ENCODE measurements around the gene BTBD19. TPM values are rescaled to one million over a fixed set of nuclear protein-coding genes. Genes with fewer than 3 reads are reported as not detected.
"Not testable (repeated sequence)": the region's sequence is repeated elsewhere in the genome, so short reads cannot be mapped to it uniquely, and the experiment has no call there.

Gene BTBD19
- total RNA-seq, 1 donor from 2014 or later, result 22.6 TPM

DNA sequence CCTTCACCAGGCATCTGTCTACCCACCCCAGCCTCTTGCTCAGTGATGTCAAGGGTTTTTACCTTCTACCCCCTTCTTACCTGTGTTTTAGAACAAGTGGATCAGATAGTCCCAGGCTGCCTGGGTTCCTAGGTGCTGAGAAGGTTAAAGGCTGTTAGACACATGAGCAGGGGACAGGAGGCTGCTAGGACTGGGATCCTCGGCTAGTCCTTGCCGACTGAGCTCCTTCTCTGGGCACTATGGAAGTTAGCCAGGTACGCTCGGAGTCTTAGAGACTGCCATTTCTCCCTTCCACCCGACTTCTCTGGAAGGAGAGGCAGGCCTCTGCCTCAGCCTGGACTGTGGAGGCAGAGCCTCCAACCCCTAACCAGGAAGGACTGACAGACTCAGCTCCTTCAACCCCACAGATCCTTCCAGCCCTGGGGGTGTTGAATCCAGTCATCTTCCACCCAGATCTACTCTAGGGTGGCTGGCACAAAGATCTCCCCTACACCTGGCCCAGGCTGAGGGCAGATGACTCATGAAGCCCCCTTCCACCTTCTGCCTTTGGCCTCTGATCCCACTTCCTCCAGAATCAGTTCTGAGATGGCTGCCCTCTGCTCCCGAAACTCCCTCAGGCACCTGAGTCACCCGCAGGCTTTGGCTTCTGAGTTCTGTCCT, 1.5 kb upstream of the BTBD19 start, which contains the start of gene DYNLT4:
Gene DYNLT4 (minus strand): TSS at position 648 of the 660 bp plus-strand sequence. CDS start 683 bp downstream, outside the sequence.
- Mint-ChIP-seq H3K4me1 (ENCODE audit: low read depth) (peaks cover 87% of the 10 kb centered on the region), H3K36me3 (ENCODE audit: low read depth) (peaks cover 59% of the 10 kb centered on the region), H3K4me3 (peak within 1 kb of the TSS; percentile 68), H3K9me3 (no peaks in the 10 kb centered on the region), H3K27ac (peak within 1 kb of the TSS; percentile 99), H3K27me3 (ENCODE audit: insufficient read depth) (no peaks in the 10 kb centered on the region)
- intact Hi-C loops (cut with micrococcal nuclease), result loop anchor here (5.0 to 10.0 kb wide), 4 partner anchors 685 to 835 kb away; partner anchors contain the start of genes ATP6V0B, DPH2, NASP and PRDX1
- DNase-seq (ENCODE audit: low spot score), result no peak

DNA sequence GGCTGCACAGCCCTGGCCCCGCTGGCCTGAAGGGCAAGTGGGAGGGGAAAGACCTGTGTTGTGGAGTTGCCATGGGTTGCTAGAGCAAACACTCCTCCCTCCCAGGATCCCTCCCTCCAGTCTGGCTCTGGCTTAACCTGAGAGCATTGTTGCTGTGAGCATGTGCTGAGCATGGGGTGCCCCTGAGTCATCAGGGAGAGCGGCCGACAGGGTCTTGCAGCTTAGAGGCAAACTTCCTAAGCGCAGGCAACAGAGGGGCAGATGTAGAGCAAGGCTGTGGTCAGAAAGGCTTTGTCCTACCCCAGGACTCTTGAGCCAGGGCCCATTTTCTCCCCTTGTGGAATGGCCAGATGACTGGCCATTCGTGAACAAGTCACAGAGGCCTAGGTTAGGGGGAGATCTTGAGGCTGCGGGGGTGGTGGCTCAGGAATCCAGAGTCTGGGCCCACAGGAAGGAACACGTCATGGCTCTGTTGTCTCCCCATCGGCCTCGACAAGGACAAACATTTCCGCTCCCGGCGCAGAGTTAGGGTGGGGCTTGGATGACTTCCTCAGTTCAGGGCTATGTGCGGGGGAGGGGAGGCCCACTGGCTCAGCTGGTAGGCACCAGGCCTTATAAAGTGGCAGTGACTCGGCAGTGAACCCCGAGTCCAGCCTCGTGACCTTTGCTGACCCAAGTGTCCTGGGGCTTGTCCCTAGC, 810 bp upstream of the BTBD19 start:
- Mint-ChIP-seq H3K27ac (peak overlapping the region; percentile 99), H3K4me1 (ENCODE audit: low read depth) (peaks cover 89% of the 10 kb centered on the region)

GRCh38 chr1:44808938-44809917, 905 bp downstream of the BTBD19 start:
- Mint-ChIP-seq H3K4me1 (ENCODE audit: low read depth) (peaks cover 83% of the 10 kb centered on the region), H3K27ac (peak overlapping the region; percentile 99), H3K9me3 (no peaks in the 10 kb centered on the region), H3K4me3 (peak overlapping the region; percentile 68), H3K27me3 (ENCODE audit: insufficient read depth) (no peaks in the 10 kb centered on the region), H3K36me3 (ENCODE audit: low read depth) (peaks cover 49% of the 10 kb centered on the region)
- peak; percentile 85 for DNase-seq (ENCODE audit: low spot score)
- intact Hi-C loops (cut with micrococcal nuclease), result loop anchor here (1.0 to 10.0 kb wide), 10 partner anchors 8 to 837 kb away; partner anchors contain the start of genes ARMH1, ATP6V0B, DPH2 and NASP

More for the DNA sequence above, 810 bp upstream of the BTBD19 start:
- Mint-ChIP-seq H3K4me3 (peak overlapping the region; percentile 68), H3K27me3 (ENCODE audit: insufficient read depth) (no peaks in the 10 kb centered on the region), H3K36me3 (ENCODE audit: low read depth) (peaks cover 58% of the 10 kb centered on the region), H3K9me3 (no peaks in the 10 kb centered on the region)
- intact Hi-C loops (cut with micrococcal nuclease), result loop anchor here (2.0 to 10.0 kb wide), 6 partner anchors 33 to 835 kb away; partner anchors contain the start of genes ARMH1, ATP6V0B, DPH2 and NASP
- peak; percentile 84 for DNase-seq (ENCODE audit: low spot score)

DNA sequence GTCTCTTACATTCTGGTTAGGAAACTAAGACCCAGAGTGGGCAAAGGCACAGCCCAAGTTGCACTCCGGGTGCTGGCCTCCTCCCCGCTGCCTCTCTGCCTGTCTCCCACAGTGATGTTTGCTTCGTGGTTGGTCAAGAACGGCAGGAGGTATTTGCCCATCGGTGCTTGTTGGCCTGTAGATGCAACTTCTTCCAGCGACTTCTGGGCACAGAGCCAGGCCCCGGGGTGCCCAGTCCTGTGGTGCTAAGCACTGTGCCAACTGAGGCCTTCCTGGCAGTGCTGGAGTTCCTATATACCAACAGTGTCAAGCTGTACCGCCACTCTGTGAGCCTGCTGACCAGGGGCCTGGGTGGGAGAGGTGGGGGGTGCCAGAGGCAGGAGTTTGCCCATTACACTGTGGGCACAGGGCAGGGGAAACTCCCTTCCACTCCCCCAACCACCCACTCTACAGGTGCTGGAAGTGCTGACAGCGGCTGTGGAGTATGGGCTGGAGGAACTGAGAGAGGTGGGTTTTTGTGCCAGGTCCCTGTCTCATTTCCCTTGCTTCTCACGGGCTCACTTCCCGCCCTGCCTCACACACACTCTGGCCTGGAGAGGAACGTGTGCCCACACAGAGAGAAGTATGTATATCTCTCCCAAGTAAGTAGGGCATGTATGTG, 1.9 kb downstream of the BTBD19 start:
- Mint-ChIP-seq H3K4me3 (peak overlapping the region; percentile 68), H3K4me1 (ENCODE audit: low read depth) (peaks cover 83% of the 10 kb centered on the region), H3K27ac (peak overlapping the region; percentile 99), H3K36me3 (ENCODE audit: low read depth) (peaks cover 47% of the 10 kb centered on the region), H3K27me3 (ENCODE audit: insufficient read depth) (no peaks in the 10 kb centered on the region), H3K9me3 (no peaks in the 10 kb centered on the region)
- intact Hi-C loops (cut with micrococcal nuclease), result no loop called here
- no peak for DNase-seq (ENCODE audit: low spot score)

GRCh38 chr1:44810762-44811105, 2.4 kb downstream of the BTBD19 start:
- peaks cover 47% of the 10 kb centered on the region for H3K36me3 Mint-ChIP-seq (ENCODE audit: low read depth)
- peak overlapping the region; percentile 99 for H3K27ac Mint-ChIP-seq
- H3K9me3 Mint-ChIP-seq; intact Hi-C loops (cut with micrococcal nuclease); H3K27me3 Mint-ChIP-seq (ENCODE audit: insufficient read depth); DNase-seq (ENCODE audit: low spot score): not testable (repeated sequence)
- H3K4me1 Mint-ChIP-seq (ENCODE audit: low read depth), result peaks cover 79% of the 10 kb centered on the region
- H3K4me3 Mint-ChIP-seq, result peak overlapping the region; percentile 40

DNA sequence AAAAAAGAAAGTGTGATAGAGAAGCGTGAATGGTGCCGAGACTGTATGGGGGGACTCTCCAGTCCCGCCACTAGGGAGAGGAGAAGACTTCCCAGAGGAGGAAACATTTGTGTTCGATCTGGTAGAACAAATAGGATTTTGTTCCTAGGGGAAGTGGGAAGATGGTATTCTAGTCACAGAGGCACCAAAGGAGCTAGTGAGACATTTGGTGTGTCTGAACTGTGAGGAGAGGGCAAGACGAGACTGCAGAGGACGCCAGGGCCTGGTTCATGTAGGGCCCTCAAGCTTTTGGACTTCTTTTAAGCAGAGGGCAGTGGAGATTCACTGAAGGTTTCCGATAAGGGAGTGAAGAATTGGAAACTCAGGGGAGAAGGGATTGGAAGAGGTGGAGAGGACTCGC, 2.9 kb downstream of the BTBD19 start:
- peak overlapping the region; percentile 40 for H3K4me3 Mint-ChIP-seq
- H3K27me3 Mint-ChIP-seq (ENCODE audit: insufficient read depth), result no peaks in the 10 kb centered on the region
- no peak for DNase-seq (ENCODE audit: low spot score)
- H3K9me3 Mint-ChIP-seq, result no peaks in the 10 kb centered on the region
- H3K4me1 Mint-ChIP-seq (ENCODE audit: low read depth), result peaks cover 78% of the 10 kb centered on the region
- peak overlapping the region; percentile 99 for H3K27ac Mint-ChIP-seq
- H3K36me3 Mint-ChIP-seq (ENCODE audit: low read depth), result peaks cover 48% of the 10 kb centered on the region
- intact Hi-C loops (cut with micrococcal nuclease), result no loop called here

DNA sequence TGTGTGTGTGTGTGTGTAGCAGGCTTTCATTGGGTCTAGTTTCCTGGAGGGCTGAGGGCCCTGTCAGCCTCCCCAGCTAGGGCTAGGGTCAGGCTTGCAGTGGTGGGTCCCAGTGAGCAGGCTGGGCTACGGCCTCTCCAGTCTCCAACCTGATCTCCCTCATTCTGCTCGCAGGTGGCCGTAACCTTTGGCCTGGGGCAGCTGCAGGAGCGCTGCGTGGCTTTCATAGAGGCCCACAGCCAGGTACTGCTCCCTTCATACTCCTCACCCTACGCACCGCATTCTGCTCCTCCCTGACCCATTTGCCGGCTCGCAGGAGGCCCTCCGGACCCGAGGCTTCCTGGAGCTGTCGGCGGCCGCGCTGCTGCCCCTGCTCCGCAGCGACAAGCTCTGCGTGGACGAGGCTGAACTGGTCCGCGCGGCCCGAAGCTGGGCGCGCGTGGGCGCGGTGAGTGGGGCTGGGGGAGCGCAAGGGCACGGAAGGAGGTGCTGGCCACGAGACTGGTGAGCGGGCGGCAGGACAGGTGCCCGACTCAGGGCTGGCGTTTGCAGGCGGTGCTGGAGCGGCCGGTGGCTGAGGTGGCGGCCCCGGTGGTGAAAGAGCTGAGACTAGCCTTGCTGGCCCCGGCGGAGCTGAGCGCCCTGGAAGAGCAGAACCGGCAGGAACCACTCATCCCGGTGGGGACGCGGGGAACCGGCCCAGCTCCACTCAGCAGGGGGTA, 4.7 kb downstream of the BTBD19 start:
- H3K4me3 Mint-ChIP-seq, result no peak overlapping the region
- peaks cover 75% of the 10 kb centered on the region for H3K4me1 Mint-ChIP-seq (ENCODE audit: low read depth)
- intact Hi-C loops (cut with micrococcal nuclease), result loop anchor here (1.0 kb wide), 1 partner anchor 38 kb away; the partner anchor contains the start of gene RPS8
- peaks cover 48% of the 10 kb centered on the region for H3K36me3 Mint-ChIP-seq (ENCODE audit: low read depth)
- DNase-seq (ENCODE audit: low spot score), result no peak
- H3K27ac Mint-ChIP-seq, result peak overlapping the region; percentile 67
- H3K27me3 Mint-ChIP-seq (ENCODE audit: insufficient read depth), result no peaks in the 10 kb centered on the region
- no peaks in the 10 kb centered on the region for H3K9me3 Mint-ChIP-seq

DNA sequence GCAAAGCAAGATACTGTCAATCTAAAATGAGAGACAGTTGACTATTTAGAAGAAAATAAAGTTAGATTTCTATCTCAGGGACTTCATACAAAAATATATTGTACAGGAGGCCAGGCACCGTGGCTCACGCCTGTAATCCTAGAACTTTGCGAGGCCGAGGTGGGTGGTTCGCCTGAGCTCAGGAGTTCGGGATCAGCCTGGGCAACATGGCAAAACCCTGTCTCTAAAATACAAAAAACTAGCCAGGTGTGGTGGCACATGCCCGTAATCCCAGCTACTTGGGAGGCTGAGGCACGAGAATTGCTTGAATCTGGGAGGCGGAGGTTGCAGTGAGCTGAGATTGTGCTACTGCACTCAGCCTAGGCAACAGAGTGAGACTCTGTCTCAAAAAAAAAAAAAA, 7.6 kb downstream of the BTBD19 start:
- not testable (repeated sequence) for H3K27ac Mint-ChIP-seq; DNase-seq (ENCODE audit: low spot score); H3K9me3 Mint-ChIP-seq; H3K4me3 Mint-ChIP-seq; H3K27me3 Mint-ChIP-seq (ENCODE audit: insufficient read depth)
- peaks cover 42% of the 10 kb centered on the region for H3K36me3 Mint-ChIP-seq (ENCODE audit: low read depth)
- intact Hi-C loops (cut with micrococcal nuclease), result loop anchor here (5.0 kb wide), 1 partner anchor 871 kb away; the partner anchor contains the start of genes GPBP1L1 and TMEM69
- H3K4me1 Mint-ChIP-seq (ENCODE audit: low read depth), result peaks cover 73% of the 10 kb centered on the region

DNA sequence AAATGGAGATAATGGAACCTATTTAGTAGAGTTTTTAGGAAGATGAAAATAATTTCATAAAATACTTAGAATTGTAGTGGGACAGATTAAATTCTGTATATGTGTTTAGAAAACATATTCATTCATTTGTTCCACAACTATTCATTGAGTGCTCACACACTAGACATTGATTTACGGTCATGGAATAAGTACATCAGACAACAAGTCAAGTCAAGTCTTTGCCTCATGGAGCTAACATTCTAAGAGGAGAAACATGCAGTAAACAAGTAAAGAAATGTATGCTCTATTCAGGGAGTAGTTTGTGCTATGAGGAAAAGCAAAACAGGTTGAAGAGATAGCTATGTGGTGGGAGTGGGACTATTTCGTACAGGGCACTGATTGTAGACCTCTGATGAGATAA, 9.0 kb downstream of the BTBD19 start:
- Mint-ChIP-seq H3K27ac (peak overlapping the region; percentile 76), H3K36me3 (ENCODE audit: low read depth) (peaks cover 31% of the 10 kb centered on the region), H3K4me1 (ENCODE audit: low read depth) (peaks cover 68% of the 10 kb centered on the region), H3K4me3 (peak overlapping the region; percentile 58), H3K27me3 (ENCODE audit: insufficient read depth) (no peaks in the 10 kb centered on the region), H3K9me3 (no peaks in the 10 kb centered on the region)
- no peak for DNase-seq (ENCODE audit: low spot score)
- intact Hi-C loops (cut with micrococcal nuclease), result loop anchor here (5.0 kb wide), 1 partner anchor 870 kb away; the partner anchor contains the start of genes GPBP1L1 and TMEM69

DNA sequence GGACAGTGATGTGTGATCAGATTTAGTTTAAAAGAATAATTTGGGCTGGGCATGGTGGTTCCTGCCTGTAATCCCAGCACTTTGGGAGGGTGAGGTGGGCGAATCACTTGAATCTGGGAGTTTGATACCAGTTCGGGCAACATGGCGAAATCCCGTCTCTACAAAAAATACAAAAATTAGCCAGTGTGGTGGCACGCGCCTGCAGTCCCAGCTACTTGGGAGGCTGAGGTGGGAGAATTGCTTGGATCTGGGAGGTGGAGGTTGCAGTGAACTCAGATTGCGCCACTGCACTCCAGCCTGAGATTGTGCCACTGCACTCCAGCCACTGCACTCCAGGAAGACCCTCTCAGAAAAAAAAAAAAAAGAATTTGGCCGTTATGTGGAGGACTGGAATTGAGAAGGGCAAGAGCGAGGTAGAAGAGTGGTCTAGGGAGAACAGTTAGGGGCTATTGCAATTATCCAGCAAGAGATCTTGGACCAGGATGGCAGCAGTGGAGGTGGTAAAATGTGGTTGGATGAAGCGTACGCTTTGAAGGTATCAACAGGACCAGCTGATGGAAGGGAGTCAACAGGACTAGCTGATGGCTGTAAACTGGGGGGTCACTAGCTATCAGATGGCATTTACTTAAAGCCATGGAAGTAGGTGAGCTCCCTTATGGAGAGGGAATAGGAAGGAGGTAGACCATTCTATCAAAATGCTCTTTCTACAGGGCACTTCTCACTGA, 9.6 kb downstream of the BTBD19 start:
- Mint-ChIP-seq H3K4me3 (peak overlapping the region; percentile 79), H3K9me3 (no peaks in the 10 kb centered on the region), H3K36me3 (ENCODE audit: low read depth) (peaks cover 31% of the 10 kb centered on the region), H3K27me3 (ENCODE audit: insufficient read depth) (no peaks in the 10 kb centered on the region), H3K4me1 (ENCODE audit: low read depth) (peaks cover 63% of the 10 kb centered on the region), H3K27ac (peak overlapping the region; percentile 83)
- intact Hi-C loops (cut with micrococcal nuclease), result loop anchor here (5.0 kb wide), 1 partner anchor 869 kb away; the partner anchor contains the start of genes GPBP1L1 and TMEM69
- DNase-seq (ENCODE audit: low spot score), result no peak

GRCh38 chr1:44819196-44819607, 10.9 kb downstream of the BTBD19 start:
- H3K9me3 Mint-ChIP-seq, result no peaks in the 10 kb centered on the region
- peaks cover 56% of the 10 kb centered on the region for H3K4me1 Mint-ChIP-seq (ENCODE audit: low read depth)
- H3K36me3 Mint-ChIP-seq (ENCODE audit: low read depth), result peaks cover 25% of the 10 kb centered on the region
- no peaks in the 10 kb centered on the region for H3K27me3 Mint-ChIP-seq (ENCODE audit: insufficient read depth)
- H3K27ac Mint-ChIP-seq, result peak overlapping the region; percentile 97
- intact Hi-C loops (cut with micrococcal nuclease), result loop anchor here (1.0 to 5.0 kb wide), 8 partner anchors 10 to 868 kb away; partner anchors contain the start of genes CCDC163, GPBP1L1, MMACHC and RNU5D-1
- peak overlapping the region; percentile 87 for H3K4me3 Mint-ChIP-seq
- DNase-seq (ENCODE audit: low spot score), result no peak

Measured in activated T-helper 1 cell treated with anti-CD3 and anti-CD28 coated beads, Interleukin-12 subunit alpha, Interleukin-12 subunit beta, Interleukin-2, Interleukin-4 antibody, amounts not matched to agents 30 ng/mL and 10 ng/mL and 1 ng/mL, durations not matched to agents 14 hours and 24 hours and 36 hours (primary cell).